ENCODE results near the gene UBALD1. TPM values are rescaled to one million over a fixed set of nuclear protein-coding genes. Genes with fewer than 3 reads are reported as not detected.

UBALD1 gene
- total RNA-seq, 4 donors from 2014 or later = 13.5 to 19.0 (median 15.4) TPM

DNA sequence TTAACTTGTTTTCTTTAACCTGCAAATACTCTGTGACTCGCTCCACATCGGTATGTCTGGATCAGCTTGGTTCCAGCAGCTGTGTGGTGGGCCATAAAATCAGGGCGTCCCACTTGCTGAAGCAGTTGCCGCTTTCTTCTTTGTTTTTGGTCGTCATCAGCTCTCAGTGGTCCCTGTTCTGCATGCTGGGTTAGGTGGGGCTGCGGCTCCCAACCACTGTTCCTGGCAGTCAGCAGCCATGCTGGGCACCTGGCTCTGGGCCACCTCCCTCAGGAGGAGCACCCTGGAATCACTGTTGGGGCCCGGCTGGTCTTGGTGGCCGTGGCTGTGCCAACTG, 32.9 kb upstream of the UBALD1 start:
- no peak for ATAC-seq
- TF ChIP-seq, protein P1, sequence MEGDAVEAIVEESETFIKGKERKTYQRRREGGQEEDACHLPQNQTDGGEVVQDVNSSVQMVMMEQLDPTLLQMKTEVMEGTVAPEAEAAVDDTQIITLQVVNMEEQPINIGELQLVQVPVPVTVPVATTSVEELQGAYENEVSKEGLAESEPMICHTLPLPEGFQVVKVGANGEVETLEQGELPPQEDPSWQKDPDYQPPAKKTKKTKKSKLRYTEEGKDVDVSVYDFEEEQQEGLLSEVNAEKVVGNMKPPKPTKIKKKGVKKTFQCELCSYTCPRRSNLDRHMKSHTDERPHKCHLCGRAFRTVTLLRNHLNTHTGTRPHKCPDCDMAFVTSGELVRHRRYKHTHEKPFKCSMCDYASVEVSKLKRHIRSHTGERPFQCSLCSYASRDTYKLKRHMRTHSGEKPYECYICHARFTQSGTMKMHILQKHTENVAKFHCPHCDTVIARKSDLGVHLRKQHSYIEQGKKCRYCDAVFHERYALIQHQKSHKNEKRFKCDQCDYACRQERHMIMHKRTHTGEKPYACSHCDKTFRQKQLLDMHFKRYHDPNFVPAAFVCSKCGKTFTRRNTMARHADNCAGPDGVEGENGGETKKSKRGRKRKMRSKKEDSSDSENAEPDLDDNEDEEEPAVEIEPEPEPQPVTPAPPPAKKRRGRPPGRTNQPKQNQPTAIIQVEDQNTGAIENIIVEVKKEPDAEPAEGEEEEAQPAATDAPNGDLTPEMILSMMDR (IDR thresholded peaks at IDR 0.05 in 4 of 5, conservative IDR thresholded peaks at IDR 0.05 in 1 of 5) = no peak
- no peak for TF ChIP-seq POLR2A (IDR thresholded peaks at IDR 0.05)
- DNase-seq = no peak

GRCh38 chr16:4646773-4647643, 32.3 kb upstream of the UBALD1 start:
- H3K4me3 ChIP-seq = no peak overlapping the region
- peaks cover 0 to 3% of the 10 kb centered on the region in 2 donors for H3K4me1 ChIP-seq
- DNase-seq = no peak
- no peak for TF ChIP-seq POLR2A (IDR thresholded peaks at IDR 0.05)
- TF ChIP-seq, protein P1 (IDR thresholded peaks at IDR 0.05 in 4 of 5, conservative IDR thresholded peaks at IDR 0.05 in 1 of 5) = no peak
- no peak overlapping the region for H3K27ac ChIP-seq
- H3K9me3 ChIP-seq = no peaks in the 10 kb centered on the region
- in situ Hi-C loops (cut with MboI; ENCODE audit: low sequenced_read_pairs in 4 of 4) (no loop called here), intact Hi-C loops (cut with DNase I; ENCODE audit: low total_unique reads) (no loop called here)
- no peaks in the 10 kb centered on the region for H3K27me3 ChIP-seq
- H3K36me3 ChIP-seq = peaks cover 0 to 19% of the 10 kb centered on the region in 2 donors
- ATAC-seq = no peak

More for the DNA sequence above, 32.9 kb upstream of the UBALD1 start:
- Histone ChIP-seq H3K36me3 (peaks cover 0 to 25% of the 10 kb centered on the region in 2 donors), H3K4me1 (peaks cover 0 to 3% of the 10 kb centered on the region in 2 donors), H3K27me3 (no peaks in the 10 kb centered on the region), H3K9me3 (no peaks in the 10 kb centered on the region), H3K4me3 (no peak overlapping the region), H3K27ac (no peak overlapping the region)
- in situ Hi-C loops (cut with MboI; ENCODE audit: low sequenced_read_pairs in 4 of 4) = no loop called here
- intact Hi-C loops (cut with DNase I; ENCODE audit: low total_unique reads) = no loop called here

- Histone ChIP-seq H3K9me3 (no peaks in the 10 kb centered on the region), H3K36me3 (peaks cover 0 to 4% of the 10 kb centered on the region in 2 donors), H3K4me3 (no peak overlapping the region), H3K27me3 (no peaks in the 10 kb centered on the region), H3K27ac (no peak overlapping the region), H3K4me1 (peaks cover 0 to 4% of the 10 kb centered on the region in 2 donors)
- no peak for ATAC-seq
- DNase-seq = no peak
- intact Hi-C loops (cut with DNase I; ENCODE audit: low total_unique reads) (no loop called here), in situ Hi-C loops (cut with MboI; ENCODE audit: low sequenced_read_pairs in 4 of 4) (no loop called here)
- TF ChIP-seq, protein P1 (IDR thresholded peaks at IDR 0.05 in 4 of 5, conservative IDR thresholded peaks at IDR 0.05 in 1 of 5) = no peak
These were observed 27.2 kb upstream of the UBALD1 start for GRCh38 chr16:4641895-4642294.

GRCh38 chr16:4641306-4641687, 26.6 kb upstream of the UBALD1 start:
- in situ Hi-C loops (cut with MboI; ENCODE audit: low sequenced_read_pairs in 4 of 4) = no loop called here
- no peak overlapping the region for H3K27ac ChIP-seq

More at GRCh38 chr16:4641306-4641687, 26.6 kb upstream of the UBALD1 start:
- no peak for TF ChIP-seq POLR2A (IDR thresholded peaks at IDR 0.05)
- TF ChIP-seq, protein P1 (IDR thresholded peaks at IDR 0.05 in 4 of 5, conservative IDR thresholded peaks at IDR 0.05 in 1 of 5) = no peak
- Histone ChIP-seq H3K4me3 (no peak overlapping the region), H3K36me3 (peaks cover 0 to 4% of the 10 kb centered on the region in 2 donors), H3K9me3 (no peaks in the 10 kb centered on the region), H3K4me1 (peaks cover 0 to 4% of the 10 kb centered on the region in 2 donors), H3K27me3 (no peaks in the 10 kb centered on the region)
- intact Hi-C loops (cut with DNase I; ENCODE audit: low total_unique reads) = no loop called here
- DNase-seq = no peak
- ATAC-seq = no peak
